Inferior parietal cortex (tissue), 1 donor: ENCODE data around the gene MYO7A.
A peak's percentile ranks its signal among the peaks of the same experiment; 100 is the strongest.

Experiments
- DNase-seq: peaks from one replicate; pipeline ENCODE4 v3.0.0-alpha.2; 2016; ENCODE audit errors: extremely low spot score

The MYO7A gene

DNA sequence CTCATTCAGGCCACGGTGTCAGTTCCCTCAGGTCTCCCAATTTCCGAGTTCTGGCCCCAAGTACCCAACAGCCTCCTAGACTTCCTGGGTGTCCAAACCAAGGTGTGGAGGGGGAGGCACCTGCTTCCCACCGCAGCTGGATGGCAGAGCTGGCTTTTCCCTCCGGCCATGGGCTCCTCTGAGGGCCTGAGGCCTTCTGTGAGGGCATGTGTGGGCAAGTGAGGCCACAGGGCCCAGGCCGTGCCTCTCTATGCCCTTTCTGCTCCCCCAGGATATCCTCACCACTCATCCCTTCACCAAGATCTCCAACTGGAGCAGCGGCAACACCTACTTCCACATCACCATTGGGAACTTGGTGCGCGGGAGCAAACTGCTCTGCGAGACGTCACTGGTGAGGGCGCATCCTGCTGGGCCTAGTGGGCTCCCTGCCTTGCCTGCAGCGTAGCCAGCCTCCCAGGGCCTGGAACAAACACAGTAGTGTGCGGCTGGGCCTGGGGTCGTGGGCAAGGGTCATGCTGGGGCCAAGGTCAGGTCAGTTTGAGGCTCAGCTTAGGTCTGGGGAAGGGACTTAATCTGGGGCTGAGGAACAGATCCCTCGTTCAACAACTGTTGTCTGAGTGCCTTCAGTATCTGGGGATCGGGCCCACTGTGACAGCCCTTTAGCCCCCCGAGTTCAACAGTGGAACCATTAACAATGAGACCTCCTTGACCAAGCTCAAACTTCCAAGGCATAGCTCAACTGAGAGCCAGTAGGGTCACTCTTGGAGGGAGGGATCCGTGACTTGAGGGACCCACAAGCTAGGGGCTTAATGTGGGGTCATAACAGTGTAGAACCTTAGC is 85.8 kb downstream of the MYO7A start:
- DNase-seq = no peak

DNA sequence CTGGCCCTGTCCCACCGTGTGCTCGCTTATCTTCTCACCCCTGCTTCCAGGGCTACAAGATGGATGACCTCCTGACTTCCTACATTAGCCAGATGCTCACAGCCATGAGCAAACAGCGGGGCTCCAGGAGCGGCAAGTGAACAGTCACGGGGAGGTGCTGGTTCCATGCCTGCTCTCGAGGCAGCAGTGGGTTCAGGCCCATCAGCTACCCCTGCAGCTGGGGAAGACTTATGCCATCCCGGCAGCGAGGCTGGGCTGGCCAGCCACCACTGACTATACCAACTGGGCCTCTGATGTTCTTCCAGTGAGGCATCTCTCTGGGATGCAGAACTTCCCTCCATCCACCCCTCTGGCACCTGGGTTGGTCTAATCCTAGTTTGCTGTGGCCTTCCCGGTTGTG is 86.5 kb downstream of the MYO7A start:
- DNase-seq = no peak

GRCh38 chr11:77215106-77215505 is 87.1 kb downstream of the MYO7A start:
- no peak for DNase-seq

GRCh38 chr11:77217156-77217555 is 89.1 kb downstream of the MYO7A start:
- no peak for DNase-seq

DNA sequence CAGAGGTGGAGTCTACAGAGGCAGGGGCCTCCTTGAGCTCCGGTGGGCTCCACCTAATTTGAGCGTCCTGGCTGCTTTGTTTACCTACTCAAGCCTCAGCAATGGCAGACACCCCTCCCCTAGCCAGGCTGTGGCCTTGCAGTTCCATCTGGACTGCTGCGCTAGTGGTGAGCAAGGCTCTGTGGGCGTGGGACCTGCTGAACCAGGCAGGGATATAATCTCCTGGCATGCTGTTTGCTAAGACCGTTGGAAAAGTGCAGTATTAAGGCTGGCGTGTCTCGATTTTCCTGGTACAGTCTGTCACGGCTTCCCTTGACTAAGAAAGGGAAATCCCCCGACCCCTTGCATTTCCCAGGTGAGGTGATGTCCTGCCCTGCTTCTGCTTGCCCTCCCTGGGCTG is 95.8 kb downstream of the MYO7A start:
- DNase-seq = no peak

GRCh38 chr11:77230878-77231605 is 103.0 kb downstream of the MYO7A start:
- DNase-seq = no peak

DNA sequence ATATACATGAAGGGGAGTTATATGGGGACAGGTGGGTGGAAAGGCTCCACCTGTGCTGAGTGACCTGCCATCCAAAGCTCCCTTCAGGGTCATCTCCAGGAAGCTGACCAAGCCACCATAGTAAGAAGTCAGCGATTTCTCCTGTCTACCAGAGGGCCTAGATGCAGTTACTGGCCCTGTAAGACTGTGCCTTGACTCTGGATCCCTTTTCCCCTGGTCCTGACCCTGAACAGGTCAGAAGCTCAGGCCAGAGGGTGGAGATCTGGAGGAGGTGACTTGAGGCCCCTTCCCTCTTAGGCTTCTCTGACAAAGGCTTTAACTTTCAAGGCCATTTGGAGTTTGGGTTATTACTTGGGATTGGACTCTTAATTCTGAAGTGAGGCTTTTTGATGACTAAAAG is 103.8 kb downstream of the MYO7A start:
- DNase-seq = no peak

DNA sequence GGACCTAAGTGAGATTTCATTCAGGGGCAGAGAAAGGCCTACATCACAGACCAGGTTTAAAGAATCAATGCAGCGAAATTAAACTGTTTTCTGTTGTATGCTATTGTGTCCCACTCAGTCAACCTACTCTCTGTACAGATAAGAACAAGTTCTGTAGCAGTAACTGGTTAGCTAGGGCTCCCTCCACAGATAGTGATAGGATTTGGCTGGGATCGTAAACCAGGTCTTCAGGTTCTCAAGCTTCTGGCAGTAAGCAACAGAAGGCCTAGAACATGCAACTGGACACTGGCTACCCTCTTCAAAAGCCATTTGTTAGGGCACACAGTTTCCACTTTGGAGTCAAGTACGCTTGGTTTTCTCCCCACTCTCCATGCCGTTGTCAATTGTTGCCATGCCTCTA is 104.2 kb downstream of the MYO7A start:
- DNase-seq = no peak

GRCh38 chr11:77233011-77233410 is 105.0 kb downstream of the MYO7A start:
- DNase-seq = no peak

- no peak for DNase-seq
Observed at GRCh38 chr11:77236901-77237300, 108.9 kb downstream of the MYO7A start.

DNA sequence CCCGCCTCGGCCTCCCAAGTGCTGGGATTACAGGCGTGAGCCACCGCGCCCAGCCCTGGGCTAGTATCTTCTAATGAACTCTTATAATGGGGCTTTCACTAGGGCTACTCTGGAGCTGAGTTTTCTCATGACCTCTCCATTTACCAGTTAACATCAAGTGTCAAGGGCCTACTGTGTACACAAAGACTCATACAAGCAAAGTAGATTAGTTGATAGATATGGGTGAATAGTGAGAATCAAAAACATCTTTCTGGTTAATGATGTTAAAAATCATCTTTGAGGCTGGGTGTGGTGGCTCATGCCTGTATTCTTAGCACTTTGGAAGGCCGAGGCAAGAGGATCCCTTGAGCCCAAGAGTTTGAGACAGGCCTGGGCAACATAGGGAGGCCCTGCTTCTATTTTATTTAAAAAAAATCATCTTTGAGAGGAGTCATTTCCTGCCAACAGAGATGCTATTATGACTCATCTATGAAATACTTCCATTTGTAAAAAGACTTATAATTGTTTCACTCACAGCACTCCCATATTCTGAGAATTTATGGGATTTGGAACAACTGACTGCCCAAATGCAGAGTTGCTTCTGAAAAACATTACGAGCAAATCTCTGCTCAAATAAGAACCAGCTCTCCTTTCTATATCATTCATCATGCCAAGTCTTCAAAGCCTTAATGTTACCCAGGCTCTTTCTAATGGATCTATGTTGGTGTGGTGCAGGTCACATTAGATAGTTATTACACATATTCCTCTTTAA is 116.4 kb downstream of the MYO7A start:
- peak; percentile 2 for DNase-seq

- no peak for DNase-seq
Observed at GRCh38 chr11:77249427-77249826, 121.4 kb downstream of the MYO7A start.

DNA sequence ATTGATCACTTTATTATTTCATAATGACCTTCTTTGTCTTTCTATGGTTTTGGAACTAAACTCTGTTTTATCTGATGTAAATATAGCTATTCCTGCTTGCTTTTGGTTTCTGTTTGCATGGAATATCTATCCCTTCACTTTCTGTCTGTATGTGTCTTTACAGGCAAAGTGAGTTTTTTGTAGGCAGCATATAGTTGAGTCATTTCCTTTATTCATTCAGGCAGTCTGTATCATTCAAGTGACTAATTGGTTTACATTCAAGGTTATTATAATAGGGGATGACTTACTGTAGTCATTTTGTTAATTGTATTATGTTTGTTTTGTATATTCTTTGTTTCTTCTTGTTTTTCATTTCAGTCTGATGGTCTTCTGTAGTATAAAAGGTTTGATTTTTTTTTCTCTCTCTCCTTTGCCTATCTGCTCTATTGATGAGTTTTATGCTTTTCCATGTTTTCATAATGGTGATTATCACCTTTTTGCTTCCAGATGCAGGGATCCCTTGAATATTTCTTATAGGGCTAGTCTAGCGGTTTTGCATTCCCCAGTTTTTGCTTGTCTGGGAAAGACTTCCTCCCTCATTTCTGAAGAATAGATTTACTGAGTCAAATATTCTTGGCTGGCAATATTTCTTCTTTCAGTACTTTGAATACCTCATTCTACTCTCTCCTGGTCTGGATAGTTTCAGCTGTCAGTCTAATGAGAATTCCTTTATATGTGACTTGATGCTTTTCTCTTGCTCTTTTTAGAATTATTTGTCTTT is 123.0 kb downstream of the MYO7A start:
- DNase-seq = no peak

DNA sequence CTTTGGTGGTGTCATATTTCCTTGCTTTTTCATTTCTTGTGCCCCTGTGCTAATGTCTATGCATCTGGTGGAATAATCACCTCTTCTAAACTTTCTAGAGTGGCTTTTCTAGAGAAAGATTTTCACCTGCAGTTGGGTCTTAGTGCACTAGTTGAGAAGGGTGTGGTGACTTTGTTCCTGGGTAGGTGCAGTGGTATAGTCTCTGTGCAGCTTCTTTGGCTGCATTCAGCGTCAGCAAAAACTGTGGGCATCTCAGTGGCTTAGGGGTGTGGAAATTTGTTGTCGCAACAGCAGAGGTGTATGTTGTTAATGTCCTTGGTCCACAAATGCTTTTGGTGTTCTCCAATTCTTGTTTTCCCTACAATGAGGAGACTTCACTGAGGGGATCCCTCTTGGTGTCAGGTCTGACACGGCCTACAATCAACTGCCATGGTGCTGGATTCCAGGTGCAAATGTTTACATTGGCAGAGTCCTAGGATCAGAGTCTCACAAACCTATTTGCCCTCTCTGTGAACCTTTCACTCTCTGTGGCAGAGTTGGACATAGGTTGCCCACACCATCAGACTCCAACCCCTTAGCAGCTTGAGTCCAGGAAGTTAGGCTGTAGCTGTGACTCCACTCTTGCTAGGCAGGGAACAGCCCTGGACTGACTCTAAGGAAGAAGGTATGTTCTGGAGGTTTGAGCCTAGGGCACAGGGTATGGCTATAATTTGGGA is 124.7 kb downstream of the MYO7A start:
- DNase-seq = no peak

DNA sequence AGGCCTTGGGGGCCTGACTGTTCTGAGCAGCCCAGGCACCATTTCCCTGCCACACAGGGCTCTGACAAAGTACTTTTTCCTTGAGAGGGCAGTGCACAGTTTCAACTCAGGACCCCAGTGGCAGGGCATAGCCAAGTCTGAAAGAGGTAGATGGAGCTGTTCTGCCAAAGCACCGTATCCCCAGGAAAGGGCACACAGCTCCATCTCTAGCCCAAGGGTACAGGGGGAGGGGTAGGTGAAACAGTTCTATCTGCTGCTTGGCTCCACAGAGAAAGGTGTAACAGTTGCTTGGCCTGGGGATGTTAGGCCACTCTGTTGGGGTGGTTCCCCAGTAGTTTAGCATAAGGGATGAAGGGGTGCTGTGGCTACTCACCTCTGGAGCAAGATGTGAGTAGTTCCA is 125.6 kb downstream of the MYO7A start:
- no peak for DNase-seq

DNA sequence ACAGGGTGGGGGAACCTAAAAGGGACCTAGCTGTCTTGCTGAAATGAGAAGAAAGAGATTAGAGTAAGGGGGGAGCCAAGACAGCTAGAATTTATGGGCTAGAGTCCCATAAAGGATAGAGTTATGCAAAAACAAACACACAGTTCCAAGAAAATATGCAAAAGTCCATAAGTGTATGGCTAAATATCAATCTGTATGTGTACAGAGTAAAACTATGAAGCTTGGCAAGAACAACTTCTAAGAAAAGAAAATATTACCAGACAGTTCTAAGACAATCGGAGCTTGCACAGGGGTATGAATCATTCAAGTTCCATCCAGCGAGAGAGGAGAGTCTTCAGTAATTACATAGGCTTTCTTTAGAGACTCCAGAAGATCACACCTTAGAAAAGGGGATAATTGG is 131.6 kb downstream of the MYO7A start:
- no peak for DNase-seq

DNA sequence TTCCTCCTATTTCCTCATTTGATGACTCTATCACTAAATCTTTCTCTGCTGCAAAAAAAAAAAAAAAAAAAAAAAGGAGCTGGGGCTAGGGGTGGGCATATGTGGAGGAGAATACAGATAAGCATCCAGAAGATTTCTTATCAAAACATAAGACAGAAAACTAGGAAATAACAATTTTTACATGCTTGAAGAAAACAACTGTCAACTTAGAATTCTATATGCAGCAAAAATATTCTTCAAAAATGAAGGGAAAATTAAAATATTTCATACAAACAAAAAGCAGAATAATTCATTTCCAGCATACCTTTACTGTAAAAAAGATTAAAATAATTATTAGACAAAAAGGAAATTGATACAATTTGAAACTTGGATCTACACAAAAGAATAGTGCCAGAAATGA is 134.8 kb downstream of the MYO7A start:
- DNase-seq = no peak
